SJCRH30 (cell line): ENCODE results near the gene GPC3. TPM values are rescaled to one million over a fixed set of nuclear protein-coding genes. Genes with fewer than 3 reads are reported as not detected.

ENCODE experiments used
- DNase-seq, 2 experiments: peaks; one replicate each; pipeline ENCODE4 v3.0.0-alpha.2; 2015 to 2020
- H3K27ac ChIP-seq: fragments of 250-450 bp; sonication (Bioruptor Pico); 2 replicates; pipeline ENCODE4 v1.5.1; 2020; ENCODE audit warnings: mild to moderate bottlenecking, moderate library complexity
- H3K27me3 ChIP-seq: fragments of 250-450 bp; sonication (Bioruptor Pico); 2 replicates; pipeline ENCODE4 v1.5.1; 2020; ENCODE audit warnings: mild to moderate bottlenecking, moderate library complexity
- H3K36me3 ChIP-seq: fragments of 250-450 bp; sonication (Bioruptor Pico); 2 replicates; pipeline ENCODE4 v1.5.1; 2020; ENCODE audit warnings: mild to moderate bottlenecking, moderate library complexity
- H3K4me1 ChIP-seq: fragments of 250-450 bp; sonication (Bioruptor Pico); 2 replicates; pipeline ENCODE4 v1.5.1; 2020; ENCODE audit warnings: mild to moderate bottlenecking, moderate library complexity
- H3K4me3 ChIP-seq: fragments of 250-450 bp; sonication (Bioruptor Pico); 2 replicates; pipeline ENCODE4 v1.5.1; 2020; ENCODE audit warnings: mild to moderate bottlenecking, moderate library complexity
- H3K9me3 ChIP-seq: fragments of 250-450 bp; sonication (Bioruptor Pico); replicated peaks from 2 replicates; pipeline ENCODE4 v1.5.1; 2020; ENCODE audit warnings: mild to moderate bottlenecking, moderate library complexity
- total RNA-seq: library from RNA; depleted of rRNA; stranded (reverse); fragments of >200 nt; shearing (Covaris generic); gene quantifications from 2 replicates; pipeline ENCODE4 v1.2.3, GENCODE V29; 2014

Gene GPC3
- total RNA-seq, 1 experiment from 2014 or later = 27.6 TPM

GRCh38 chrX:133586443-133586842 is 399.0 kb downstream of the GPC3 start:
- no peak for DNase-seq
- Histone ChIP-seq H3K27me3 (no peaks in the 10 kb centered on the region), H3K9me3 (no peaks in the 10 kb centered on the region), H3K4me1 (peaks cover 6% of the 10 kb centered on the region), H3K27ac (no peak overlapping the region), H3K4me3 (no peak overlapping the region), H3K36me3 (no peaks in the 10 kb centered on the region)

- H3K27me3 ChIP-seq = no peaks in the 10 kb centered on the region
- no peaks in the 10 kb centered on the region for H3K4me1 ChIP-seq
- DNase-seq = no peak
- H3K9me3 ChIP-seq = no peaks in the 10 kb centered on the region
- H3K36me3 ChIP-seq = no peaks in the 10 kb centered on the region
- no peak overlapping the region for H3K27ac ChIP-seq
- H3K4me3 ChIP-seq = no peak overlapping the region
Observed at GRCh38 chrX:133583825-133584224, 401.6 kb downstream of the GPC3 start.

GRCh38 chrX:133580625-133581024 is 404.8 kb downstream of the GPC3 start:
- Histone ChIP-seq H3K4me1 (no peaks in the 10 kb centered on the region), H3K4me3 (no peak overlapping the region), H3K27ac (no peak overlapping the region), H3K27me3 (no peaks in the 10 kb centered on the region), H3K9me3 (no peaks in the 10 kb centered on the region), H3K36me3 (no peaks in the 10 kb centered on the region)
- peak in 1 of 2 experiments; percentile 27 for DNase-seq

GRCh38 chrX:133579631-133580030 is 405.8 kb downstream of the GPC3 start:
- Histone ChIP-seq H3K9me3 (no peaks in the 10 kb centered on the region), H3K4me3 (no peak overlapping the region), H3K4me1 (no peaks in the 10 kb centered on the region), H3K27ac (no peak overlapping the region), H3K27me3 (no peaks in the 10 kb centered on the region), H3K36me3 (no peaks in the 10 kb centered on the region)
- no peak for DNase-seq

GRCh38 chrX:133576876-133577275 is 408.5 kb downstream of the GPC3 start:
- Histone ChIP-seq H3K4me1 (no peaks in the 10 kb centered on the region), H3K36me3 (no peaks in the 10 kb centered on the region)

GRCh38 chrX:133575501-133576136 is 409.8 kb downstream of the GPC3 start:
- no peak overlapping the region for H3K27ac ChIP-seq
- H3K4me1 ChIP-seq = no peaks in the 10 kb centered on the region
- H3K9me3 ChIP-seq = no peaks in the 10 kb centered on the region
- no peaks in the 10 kb centered on the region for H3K36me3 ChIP-seq
- no peak for DNase-seq
- no peaks in the 10 kb centered on the region for H3K27me3 ChIP-seq
- no peak overlapping the region for H3K4me3 ChIP-seq

More at GRCh38 chrX:133576876-133577275, 408.5 kb downstream of the GPC3 start:
- H3K4me3 ChIP-seq = no peak overlapping the region
- no peaks in the 10 kb centered on the region for H3K9me3 ChIP-seq
- no peaks in the 10 kb centered on the region for H3K27me3 ChIP-seq
- no peak for DNase-seq
- H3K27ac ChIP-seq = no peak overlapping the region

- H3K27ac ChIP-seq = no peak overlapping the region
- no peak overlapping the region for H3K4me3 ChIP-seq
- DNase-seq = no peak
Observed at GRCh38 chrX:133574716-133575115, 410.7 kb downstream of the GPC3 start.

GRCh38 chrX:133570549-133570948 is 414.8 kb downstream of the GPC3 start:
- H3K27ac ChIP-seq = no peak overlapping the region
- no peaks in the 10 kb centered on the region for H3K27me3 ChIP-seq
- DNase-seq = no peak
- no peak overlapping the region for H3K4me3 ChIP-seq
- H3K9me3 ChIP-seq = no peaks in the 10 kb centered on the region
- H3K36me3 ChIP-seq = no peaks in the 10 kb centered on the region
- no peaks in the 10 kb centered on the region for H3K4me1 ChIP-seq

More at GRCh38 chrX:133574716-133575115, 410.7 kb downstream of the GPC3 start:
- no peaks in the 10 kb centered on the region for H3K27me3 ChIP-seq
- no peaks in the 10 kb centered on the region for H3K9me3 ChIP-seq
- no peaks in the 10 kb centered on the region for H3K4me1 ChIP-seq
- no peaks in the 10 kb centered on the region for H3K36me3 ChIP-seq

GRCh38 chrX:133569217-133569616 is 416.2 kb downstream of the GPC3 start:
- no peaks in the 10 kb centered on the region for H3K27me3 ChIP-seq
- DNase-seq = no peak
- no peaks in the 10 kb centered on the region for H3K9me3 ChIP-seq
- no peak overlapping the region for H3K27ac ChIP-seq
- no peaks in the 10 kb centered on the region for H3K36me3 ChIP-seq
- H3K4me1 ChIP-seq = no peaks in the 10 kb centered on the region
- no peak overlapping the region for H3K4me3 ChIP-seq

GRCh38 chrX:133568109-133568508 is 417.3 kb downstream of the GPC3 start:
- Histone ChIP-seq H3K4me3 (no peak overlapping the region), H3K36me3 (no peaks in the 10 kb centered on the region), H3K27ac (no peak overlapping the region), H3K9me3 (no peaks in the 10 kb centered on the region), H3K4me1 (no peaks in the 10 kb centered on the region), H3K27me3 (no peaks in the 10 kb centered on the region)
- DNase-seq = no peak

GRCh38 chrX:133566876-133567275 is 418.5 kb downstream of the GPC3 start:
- Histone ChIP-seq H3K27me3 (no peaks in the 10 kb centered on the region), H3K4me1 (no peaks in the 10 kb centered on the region), H3K27ac (no peak overlapping the region), H3K4me3 (no peak overlapping the region), H3K36me3 (no peaks in the 10 kb centered on the region), H3K9me3 (no peaks in the 10 kb centered on the region)
- no peak for DNase-seq

- no peak overlapping the region for H3K27ac ChIP-seq
- no peak for DNase-seq
- no peak overlapping the region for H3K4me3 ChIP-seq
- no peaks in the 10 kb centered on the region for H3K9me3 ChIP-seq
- no peaks in the 10 kb centered on the region for H3K27me3 ChIP-seq
- no peaks in the 10 kb centered on the region for H3K4me1 ChIP-seq
- H3K36me3 ChIP-seq = no peaks in the 10 kb centered on the region
Observed at GRCh38 chrX:133563705-133564104, 421.7 kb downstream of the GPC3 start.

- H3K27me3 ChIP-seq = no peaks in the 10 kb centered on the region
- DNase-seq = no peak
- H3K4me3 ChIP-seq = no peak overlapping the region
- H3K9me3 ChIP-seq = no peaks in the 10 kb centered on the region
- H3K27ac ChIP-seq = no peak overlapping the region
- H3K4me1 ChIP-seq = no peaks in the 10 kb centered on the region
- H3K36me3 ChIP-seq = no peaks in the 10 kb centered on the region
Observed at GRCh38 chrX:133561251-133561650, 424.1 kb downstream of the GPC3 start.

- H3K4me3 ChIP-seq = no peak overlapping the region
- no peaks in the 10 kb centered on the region for H3K4me1 ChIP-seq
- H3K27me3 ChIP-seq = no peaks in the 10 kb centered on the region
- no peaks in the 10 kb centered on the region for H3K9me3 ChIP-seq
- no peak overlapping the region for H3K27ac ChIP-seq
- no peak for DNase-seq
- no peaks in the 10 kb centered on the region for H3K36me3 ChIP-seq
Observed at GRCh38 chrX:133559909-133560308, 425.5 kb downstream of the GPC3 start.

- Histone ChIP-seq H3K9me3 (no peaks in the 10 kb centered on the region), H3K4me3 (no peak overlapping the region), H3K4me1 (no peaks in the 10 kb centered on the region), H3K27me3 (no peaks in the 10 kb centered on the region), H3K36me3 (no peaks in the 10 kb centered on the region), H3K27ac (no peak overlapping the region)
- no peak for DNase-seq
Observed at GRCh38 chrX:133555782-133556458, 429.5 kb downstream of the GPC3 start.
